ENCODE measurements around the gene TIMM44.
"Not testable (repeated sequence)": the region's sequence is repeated elsewhere in the genome, so short reads cannot be mapped to it uniquely, and the experiment has no call there.

Gene TIMM44

GRCh38 chr19:7893362-7894101 is 49.9 kb downstream of the TIMM44 start:
- H3K4me1 Mint-ChIP-seq (ENCODE audit: low read depth); H3K27ac Mint-ChIP-seq; H3K36me3 Mint-ChIP-seq (ENCODE audit: low read depth); H3K4me3 Mint-ChIP-seq; intact Hi-C loops (cut with micrococcal nuclease); H3K9me3 Mint-ChIP-seq: not testable (repeated sequence)
- peaks cover 71% of the 10 kb centered on the region for H3K27me3 Mint-ChIP-seq

- intact Hi-C loops (cut with micrococcal nuclease), result no loop called here
- H3K36me3 Mint-ChIP-seq (ENCODE audit: low read depth), result no peaks in the 10 kb centered on the region
- H3K4me3 Mint-ChIP-seq, result no peak overlapping the region
- no peaks in the 10 kb centered on the region for H3K9me3 Mint-ChIP-seq
- H3K27ac Mint-ChIP-seq, result no peak overlapping the region
- peaks cover 81% of the 10 kb centered on the region for H3K27me3 Mint-ChIP-seq
- peaks cover 6% of the 10 kb centered on the region for H3K4me1 Mint-ChIP-seq (ENCODE audit: low read depth)
These were observed 54.6 kb downstream of the TIMM44 start for GRCh38 chr19:7888826-7889217.

- Mint-ChIP-seq H3K27ac (no peak within 1 kb of the TSS), H3K4me1 (ENCODE audit: low read depth) (peaks cover 8% of the 10 kb centered on the region), H3K9me3 (no peaks in the 10 kb centered on the region), H3K4me3 (no peak within 1 kb of the TSS), H3K27me3 (peaks cover 77% of the 10 kb centered on the region), H3K36me3 (ENCODE audit: low read depth) (no peaks in the 10 kb centered on the region)
- intact Hi-C loops (cut with micrococcal nuclease), result no loop called here
These were observed 55.2 kb downstream of the TIMM44 start, which contains the start of gene LRRC8E for GRCh38 chr19:7888145-7888825. TSS of gene LRRC8E (plus strand) at chr19:7888510. CDS start at chr19:7895604, 7,094 bp downstream.

GRCh38 chr19:7887408-7888144 is 55.9 kb downstream of the TIMM44 start:
- Mint-ChIP-seq H3K4me1 (ENCODE audit: low read depth) (peaks cover 8% of the 10 kb centered on the region), H3K9me3 (no peaks in the 10 kb centered on the region), H3K4me3 (no peak overlapping the region), H3K36me3 (ENCODE audit: low read depth) (no peaks in the 10 kb centered on the region), H3K27me3 (peaks cover 72% of the 10 kb centered on the region), H3K27ac (no peak overlapping the region)
- intact Hi-C loops (cut with micrococcal nuclease), result no loop called here

GRCh38 chr19:7885818-7886217 is 57.6 kb downstream of the TIMM44 start:
- H3K9me3 Mint-ChIP-seq, result no peaks in the 10 kb centered on the region
- H3K27me3 Mint-ChIP-seq, result peaks cover 66% of the 10 kb centered on the region
- H3K36me3 Mint-ChIP-seq (ENCODE audit: low read depth), result no peaks in the 10 kb centered on the region
- no peak overlapping the region for H3K4me3 Mint-ChIP-seq
- no peak overlapping the region for H3K27ac Mint-ChIP-seq
- intact Hi-C loops (cut with micrococcal nuclease), result no loop called here
- peaks cover 8% of the 10 kb centered on the region for H3K4me1 Mint-ChIP-seq (ENCODE audit: low read depth)

GRCh38 chr19:7883796-7884570 is 59.5 kb downstream of the TIMM44 start:
- intact Hi-C loops (cut with micrococcal nuclease), result no loop called here
- H3K9me3 Mint-ChIP-seq, result no peaks in the 10 kb centered on the region
- H3K4me3 Mint-ChIP-seq, result no peak overlapping the region
- peaks cover 48% of the 10 kb centered on the region for H3K27me3 Mint-ChIP-seq
- H3K4me1 Mint-ChIP-seq (ENCODE audit: low read depth), result peaks cover 8% of the 10 kb centered on the region
- H3K36me3 Mint-ChIP-seq (ENCODE audit: low read depth), result no peaks in the 10 kb centered on the region
- no peak overlapping the region for H3K27ac Mint-ChIP-seq

- Mint-ChIP-seq H3K4me1 (ENCODE audit: low read depth) (peaks cover 8% of the 10 kb centered on the region), H3K9me3 (no peaks in the 10 kb centered on the region), H3K4me3 (no peak overlapping the region), H3K27me3 (peaks cover 39% of the 10 kb centered on the region), H3K27ac (no peak overlapping the region), H3K36me3 (ENCODE audit: low read depth) (no peaks in the 10 kb centered on the region)
- intact Hi-C loops (cut with micrococcal nuclease), result no loop called here
These were observed 60.4 kb downstream of the TIMM44 start for GRCh38 chr19:7883105-7883504.

- H3K36me3 Mint-ChIP-seq (ENCODE audit: low read depth), result no peaks in the 10 kb centered on the region
- H3K4me3 Mint-ChIP-seq, result no peak overlapping the region
- no peak overlapping the region for H3K27ac Mint-ChIP-seq
- intact Hi-C loops (cut with micrococcal nuclease), result no loop called here
- H3K4me1 Mint-ChIP-seq (ENCODE audit: low read depth), result peaks cover 8% of the 10 kb centered on the region
- H3K27me3 Mint-ChIP-seq, result peaks cover 36% of the 10 kb centered on the region
- H3K9me3 Mint-ChIP-seq, result no peaks in the 10 kb centered on the region
These were observed 61.6 kb downstream of the TIMM44 start for GRCh38 chr19:7881910-7882309.

- H3K9me3 Mint-ChIP-seq, result no peaks in the 10 kb centered on the region
- H3K4me1 Mint-ChIP-seq (ENCODE audit: low read depth), result peaks cover 8% of the 10 kb centered on the region
- no peaks in the 10 kb centered on the region for H3K36me3 Mint-ChIP-seq (ENCODE audit: low read depth)
- H3K4me3 Mint-ChIP-seq, result no peak overlapping the region
- peaks cover 40% of the 10 kb centered on the region for H3K27me3 Mint-ChIP-seq
- no peak overlapping the region for H3K27ac Mint-ChIP-seq
- intact Hi-C loops (cut with micrococcal nuclease), result no loop called here
These were observed 63.6 kb downstream of the TIMM44 start for GRCh38 chr19:7879836-7880235.

- H3K27ac Mint-ChIP-seq, result no peak overlapping the region
- no peaks in the 10 kb centered on the region for H3K9me3 Mint-ChIP-seq
- no peaks in the 10 kb centered on the region for H3K36me3 Mint-ChIP-seq (ENCODE audit: low read depth)
- H3K4me1 Mint-ChIP-seq (ENCODE audit: low read depth), result peaks cover 12% of the 10 kb centered on the region
- intact Hi-C loops (cut with micrococcal nuclease), result no loop called here
- H3K27me3 Mint-ChIP-seq, result peaks cover 42% of the 10 kb centered on the region
- H3K4me3 Mint-ChIP-seq, result no peak overlapping the region
These were observed 64.2 kb downstream of the TIMM44 start for GRCh38 chr19:7879111-7879807.

- intact Hi-C loops (cut with micrococcal nuclease), result no loop called here
- Mint-ChIP-seq H3K4me3 (no peak overlapping the region), H3K27me3 (peaks cover 54% of the 10 kb centered on the region), H3K9me3 (no peaks in the 10 kb centered on the region), H3K27ac (no peak overlapping the region), H3K36me3 (ENCODE audit: low read depth) (no peaks in the 10 kb centered on the region), H3K4me1 (ENCODE audit: low read depth) (peaks cover 15% of the 10 kb centered on the region)
These were observed 66.1 kb downstream of the TIMM44 start for GRCh38 chr19:7877249-7877836.

Data from dendritic cell treated with granulocyte-macrophage colony-stimulating factor and Interleukin-4, amounts not matched to agents 40 ng/mL and 50 ng/mL, for 4 days (primary cell).